HepG2 (cell line): ENCODE measurements around the gene ATP8B4. TPM values are rescaled to one million over a fixed set of nuclear protein-coding genes. Genes with fewer than 3 reads are reported as not detected.

ENCODE experiments used
- ATAC-seq: fragments of 200-7000 bp; cut with Tn5 transposase; 3 replicates; pipeline ENCODE4 v1.9.1; 2020; ENCODE audit warnings: mild to moderate bottlenecking, moderate library complexity
- BruUV-seq: library from RNA; stranded (reverse); fragments of 400-500 nt; replicated peaks from 2 replicates; lab custom pipeline; 2021; lab: Mats Ljungman, UMichigan
- CTCF ChIA-PET: fragments of 300-600 bp; formaldehyde crosslinking; extraction: SDS; loops from one replicate; lab custom pipeline; 2021; ENCODE audit warnings: low total read pairs, inconsistent platforms, low intra/inter-chr PET ratio; lab: Yijun Ruan, JAX
- POLR2A ChIA-PET: fragments of 350-600 bp; sonication (Branson Sonifier 250); formaldehyde crosslinking; loops from one replicate; lab custom pipeline; 2020; ENCODE audit warnings: antibody characterized with exemption, inconsistent platforms; lab: Yijun Ruan, JAX
- DNase-seq: peaks from one replicate; pipeline ENCODE4 v3.0.0-alpha.2; 2015; ENCODE audit warnings: low spot score
- FAIRE-seq: peaks from 3 replicates; lab custom pipeline; 2011; peaks lifted over from hg19 to GRCh38; lab: Jason Lieb, UNC
- H2AFZ ChIP-seq: one replicate; pipeline ENCODE4 v1.6.1; 2011; ENCODE audit warnings: low read length, inconsistent platforms
- H3K27ac ChIP-seq: fragments of 300-600 bp; 3 replicates; pipeline ENCODE4 v1.8.0; 2011; ENCODE audit warnings: mixed run types, mild to moderate bottlenecking, mixed read lengths, low read length, inconsistent platforms; ENCODE audit not compliant: insufficient read depth; ENCODE audit errors: extremely low read length
- H3K27me3 ChIP-seq, 2 experiments: fragments of 200-600 bp in 1 of 2; 2 replicates in 1 of 2; 3 replicates in 1 of 2; pipeline versions ENCODE4 v1.6.0 to v1.8.0; 2011; ENCODE audit warnings: low read length in 2 of 2, mild to moderate bottlenecking in 2 of 2, moderate library complexity in 2 of 2, inconsistent platforms in 1 of 2; ENCODE audit not compliant: insufficient read depth in 2 of 2, control insufficient read depth in 1 of 2
- H3K36me3 ChIP-seq, 2 experiments: fragments of 200-600 bp in 1 of 2; replicated peaks in 1 of 2; 2 replicates in 1 of 2; 3 replicates in 1 of 2; pipeline versions ENCODE4 v1.5.1 to v1.8.0; 2011; ENCODE audit warnings: low read length in 2 of 2, inconsistent platforms in 1 of 2; ENCODE audit not compliant: insufficient read depth in 2 of 2, control insufficient read depth in 1 of 2
- H3K4me1 ChIP-seq: 2 replicates; pipeline ENCODE4 v1.5.1; 2012; ENCODE audit warnings: low read length, inconsistent platforms; ENCODE audit not compliant: insufficient read depth
- H3K4me2 ChIP-seq: 2 replicates; pipeline ENCODE4 v1.6.0; 2011; ENCODE audit warnings: low read depth, low read length, inconsistent platforms
- H3K4me3 ChIP-seq, 3 experiments: fragments of 200-600 bp in 1 of 3; sonication (generic), shearing (Covaris generic) in 1 of 3; replicated peaks in 1 of 3; 2 replicates each; pipeline ENCODE4 v1.5.1; 2011 to 2016; ENCODE audit warnings: low read length in 3 of 3, inconsistent platforms in 2 of 3, low read depth in 2 of 3, mild to moderate bottlenecking in 2 of 3, control low read depth in 1 of 3, mixed read lengths in 1 of 3; ENCODE audit not compliant: insufficient read depth in 1 of 3
- H3K79me2 ChIP-seq: one replicate; pipeline ENCODE4 v1.6.1; 2011; ENCODE audit warnings: low read length, inconsistent platforms; ENCODE audit not compliant: insufficient read depth
- H3K9ac ChIP-seq: 2 replicates; pipeline ENCODE4 v1.6.0; 2011; ENCODE audit warnings: mild to moderate bottlenecking, low read depth, low read length, inconsistent platforms; ENCODE audit not compliant: insufficient read depth
- H3K9me3 ChIP-seq: 2 replicates; pipeline ENCODE4 v1.5.1; 2012; ENCODE audit warnings: mild to moderate bottlenecking, low read length
- H4K20me1 ChIP-seq: 2 replicates; pipeline ENCODE4 v1.6.0; 2011; ENCODE audit warnings: inconsistent platforms, mild to moderate bottlenecking, low read length, moderate library complexity; ENCODE audit not compliant: insufficient read depth
- ERF ChIP-seq: IDR thresholded peaks from 2 replicates; pipeline ENCODE4 v1.6.1; 2018; ENCODE audit warnings: missing biosample characterization, missing genetic modification reagents
- FOXK1 ChIP-seq: sonication (generic); formaldehyde crosslinking; IDR thresholded peaks from 2 replicates; pipeline ENCODE4 v1.4.0; 2020; ENCODE audit warnings: low read depth, missing genetic modification reagents, borderline replicate concordance
- HNRNPUL1 ChIP-seq: fragments of 200-400 bp; formaldehyde crosslinking; IDR thresholded peaks from 2 replicates; pipeline ENCODE4 v1.6.1; 2017; ENCODE audit warnings: low read depth, mild to moderate bottlenecking, low read length, moderate library complexity
- JARID2 ChIP-seq: sonication (generic); formaldehyde crosslinking; IDR thresholded peaks from 2 replicates; pipeline ENCODE4 v1.8.1; 2023; ENCODE audit warnings: missing genetic modification reagents, inconsistent platforms; ENCODE audit not compliant: insufficient replicate concordance
- MBD4 ChIP-seq: IDR thresholded peaks from 2 replicates; pipeline ENCODE4 v1.6.1; 2012; ENCODE audit warnings: low read length, inconsistent platforms, borderline replicate concordance
- MEIS2 ChIP-seq: sonication (generic); formaldehyde crosslinking; IDR thresholded peaks from 2 replicates; pipeline ENCODE4 v1.9.0; 2021; ENCODE audit warnings: mild to moderate bottlenecking, missing genetic modification reagents
- REXO4 ChIP-seq: sonication (generic); formaldehyde crosslinking; IDR thresholded peaks from 2 replicates; pipeline ENCODE4 v1.8.0; 2022; ENCODE audit warnings: missing genetic modification reagents, mild to moderate bottlenecking, borderline replicate concordance
- ZBTB7A ChIP-seq: sonication (generic); formaldehyde crosslinking; IDR thresholded peaks from 2 replicates; pipeline ENCODE4 v1.8.0; 2022; ENCODE audit warnings: mild to moderate bottlenecking, missing genetic modification reagents
- ZNF136 ChIP-seq: sonication (generic); formaldehyde crosslinking; IDR thresholded peaks from 2 replicates; pipeline ENCODE4 v1.8.1; 2022; ENCODE audit warnings: low read depth, mild to moderate bottlenecking, moderate library complexity, missing genetic modification reagents
- ZNF460 ChIP-seq: sonication (generic); formaldehyde crosslinking; IDR thresholded peaks from 2 replicates; pipeline ENCODE4 v1.5.1; 2020; ENCODE audit warnings: missing genetic modification reagents, mild to moderate bottlenecking, borderline replicate concordance
- ZNF468 ChIP-seq: sonication (generic); formaldehyde crosslinking; IDR thresholded peaks from 2 replicates; pipeline ENCODE4 v1.8.0; 2022; ENCODE audit warnings: mild to moderate bottlenecking, moderate library complexity, missing genetic modification reagents
- ZNF510 ChIP-seq: sonication (generic); formaldehyde crosslinking; IDR thresholded peaks from 2 replicates; pipeline ENCODE4 v1.4.0; 2020; ENCODE audit warnings: low read depth, mild to moderate bottlenecking, missing genetic modification reagents
- ZNF772 ChIP-seq: sonication (generic); formaldehyde crosslinking; IDR thresholded peaks from 2 replicates; pipeline ENCODE4 v1.5.0; 2020; ENCODE audit warnings: mild to moderate bottlenecking, missing genetic modification reagents
- WGBS: methylation state at CpG from one replicate; pipeline ENCODE4 v1.1.6; 2017; ENCODE audit warnings: low lambda C conversion rate; 5-methylcytosine and 5-hydroxymethylcytosine counted together
- in situ Hi-C: cut with HindIII; loops from 2 replicates; pipeline ENCODE4 v1.10.0; 2017; ENCODE audit warnings: low pct_unique_long_range_greater_than_20kb; ENCODE audit not compliant: extremely low pct_ligation_motif_present
- intact Hi-C: fragments of 100-400 bp; cut with micrococcal nuclease; formaldehyde crosslinking; loops from one replicate; pipeline ENCODE4 v1.10.0; 2022; ENCODE audit not compliant: unreplicated experiment
- polyA plus RNA-seq, 8 experiments: library from polyadenylated mRNA; depleted of rRNA in 3 of 8; stranded (reverse) in 7 of 8; unstranded in 1 of 8; fragments of >200 nt; fragmentation: Illumina TruSeq in 4 of 8; extraction: Trizol in 4 of 8; gene quantifications; 2 replicates each; pipeline versions ENCODE4 v1.2.1 to v1.2.3, GENCODE V29; 2011 to 2016; ENCODE audit warnings: low read depth in 4 of 8, missing spikeins in 1 of 8, mixed read lengths in 1 of 8; ENCODE audit not compliant: insufficient read depth in 1 of 8
- total RNA-seq, 5 experiments: library from RNA; depleted of rRNA; stranded (reverse); fragments of >200 nt; fragmentation: Illumina TruSeq; extraction: Trizol; gene quantifications; 2 replicates each; pipeline ENCODE4 v1.2.3, GENCODE V29; 2016; ENCODE audit warnings: low read depth in 1 of 5
- TF ChIP-seq, protein P1 (sequence below): sonication (generic); formaldehyde crosslinking; IDR thresholded peaks from 2 replicates; pipeline ENCODE4 v1.5.0; 2020; ENCODE audit warnings: missing genetic modification reagents, mild to moderate bottlenecking, borderline replicate concordance
- TF ChIP-seq, protein P2 (sequence below): IDR thresholded peaks from 2 replicates; pipeline ENCODE4 v1.6.1; 2018; ENCODE audit warnings: missing genetic modification reagents
- TF ChIP-seq, protein P3 (sequence below): sonication (generic); formaldehyde crosslinking; IDR thresholded peaks from 2 replicates; pipeline ENCODE4 v1.5.0; 2020; ENCODE audit warnings: missing genetic modification reagents, mild to moderate bottlenecking, borderline replicate concordance
- TF ChIP-seq, protein P4 (sequence below), 2 experiments: sonication (generic) in 1 of 2; formaldehyde crosslinking in 1 of 2; IDR thresholded peaks; 2 replicates each; pipeline versions ENCODE4 v1.4.0 to v1.6.1; 2018 to 2020; ENCODE audit warnings: missing genetic modification reagents in 2 of 2, borderline replicate concordance in 1 of 2, low read depth in 1 of 2, mild to moderate bottlenecking in 1 of 2, missing biosample characterization in 1 of 2
- TF ChIP-seq, protein P5 (sequence below): sonication (generic); IDR thresholded peaks from 2 replicates; pipeline ENCODE4 v1.6.1; 2016; ENCODE audit warnings: low read depth, borderline replicate concordance

ATP8B4 gene
- total and polyA plus RNA-seq, 2 of the 13 experiments (the other 11 are each of a cell fraction or from before 2014, with no cell fraction given), result 0.24 to 0.69 TPM

GRCh38 chr15:49889536-49889935 is 229.5 kb downstream of the ATP8B4 start:
- no peak for DNase-seq
- Histone ChIP-seq H3K36me3 (no peaks in the 10 kb centered on the region), H3K4me2 (no peak overlapping the region), H2AFZ (no peak overlapping the region), H3K4me1 (no peaks in the 10 kb centered on the region), H3K79me2 (no peaks in the 10 kb centered on the region), H3K9me3 (no peaks in the 10 kb centered on the region), H3K27ac (no peak overlapping the region), H4K20me1 (no peaks in the 10 kb centered on the region), H3K27me3 (no peaks in the 10 kb centered on the region), H3K9ac (no peak overlapping the region), H3K4me3 (no peak overlapping the region)
- no TSS peak for BruUV-seq
- 89% methylated on average over 2 of the region's 2 CpGs for whole genome bisulfite sequencing
- POLR2A ChIA-PET, result no interaction called here
- CTCF ChIA-PET, result no interaction called here
- in situ Hi-C loops (no loop called here), intact Hi-C loops (no loop called here)
- no peak for FAIRE-seq
- no peak for ATAC-seq
- TF ChIP-seq ERF (CRISPR knock-in tag), result no peak
- TF ChIP-seq, protein P1, sequence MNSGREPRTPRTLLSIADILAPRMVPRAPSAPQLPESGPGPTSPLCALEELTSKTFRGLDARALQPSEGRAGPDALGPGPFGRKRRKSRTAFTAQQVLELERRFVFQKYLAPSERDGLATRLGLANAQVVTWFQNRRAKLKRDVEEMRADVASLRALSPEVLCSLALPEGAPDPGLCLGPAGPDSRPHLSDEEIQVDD (CRISPR knock-in tag), result no peak
- TF ChIP-seq, protein P2, sequence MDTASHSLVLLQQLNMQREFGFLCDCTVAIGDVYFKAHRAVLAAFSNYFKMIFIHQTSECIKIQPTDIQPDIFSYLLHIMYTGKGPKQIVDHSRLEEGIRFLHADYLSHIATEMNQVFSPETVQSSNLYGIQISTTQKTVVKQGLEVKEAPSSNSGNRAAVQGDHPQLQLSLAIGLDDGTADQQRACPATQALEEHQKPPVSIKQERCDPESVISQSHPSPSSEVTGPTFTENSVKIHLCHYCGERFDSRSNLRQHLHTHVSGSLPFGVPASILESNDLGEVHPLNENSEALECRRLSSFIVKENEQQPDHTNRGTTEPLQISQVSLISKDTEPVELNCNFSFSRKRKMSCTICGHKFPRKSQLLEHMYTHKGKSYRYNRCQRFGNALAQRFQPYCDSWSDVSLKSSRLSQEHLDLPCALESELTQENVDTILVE (CRISPR knock-in tag), result no peak
- TF ChIP-seq MEIS2, result no peak
- no peak for TF ChIP-seq ZNF136
- no peak for TF ChIP-seq ZBTB7A (CRISPR knock-in tag)
- TF ChIP-seq REXO4 (CRISPR knock-in tag), result no peak
- TF ChIP-seq MBD4, result no peak
- TF ChIP-seq, protein P3, sequence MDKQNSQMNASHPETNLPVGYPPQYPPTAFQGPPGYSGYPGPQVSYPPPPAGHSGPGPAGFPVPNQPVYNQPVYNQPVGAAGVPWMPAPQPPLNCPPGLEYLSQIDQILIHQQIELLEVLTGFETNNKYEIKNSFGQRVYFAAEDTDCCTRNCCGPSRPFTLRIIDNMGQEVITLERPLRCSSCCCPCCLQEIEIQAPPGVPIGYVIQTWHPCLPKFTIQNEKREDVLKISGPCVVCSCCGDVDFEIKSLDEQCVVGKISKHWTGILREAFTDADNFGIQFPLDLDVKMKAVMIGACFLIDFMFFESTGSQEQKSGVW (CRISPR knock-in tag), result no peak
- TF ChIP-seq HNRNPUL1, result no peak
- no peak for TF ChIP-seq JARID2 (CRISPR knock-in tag)
- TF ChIP-seq, protein P4, sequence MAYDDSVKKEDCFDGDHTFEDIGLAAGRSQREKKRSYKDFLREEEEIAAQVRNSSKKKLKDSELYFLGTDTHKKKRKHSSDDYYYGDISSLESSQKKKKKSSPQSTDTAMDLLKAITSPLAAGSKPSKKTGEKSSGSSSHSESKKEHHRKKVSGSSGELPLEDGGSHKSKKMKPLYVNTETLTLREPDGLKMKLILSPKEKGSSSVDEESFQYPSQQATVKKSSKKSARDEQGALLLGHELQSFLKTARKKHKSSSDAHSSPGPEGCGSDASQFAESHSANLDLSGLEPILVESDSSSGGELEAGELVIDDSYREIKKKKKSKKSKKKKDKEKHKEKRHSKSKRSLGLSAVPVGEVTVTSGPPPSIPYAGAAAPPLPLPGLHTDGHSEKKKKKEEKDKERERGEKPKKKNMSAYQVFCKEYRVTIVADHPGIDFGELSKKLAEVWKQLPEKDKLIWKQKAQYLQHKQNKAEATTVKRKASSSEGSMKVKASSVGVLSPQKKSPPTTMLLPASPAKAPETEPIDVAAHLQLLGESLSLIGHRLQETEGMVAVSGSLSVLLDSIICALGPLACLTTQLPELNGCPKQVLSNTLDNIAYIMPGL (CRISPR knock-in tag; IDR thresholded peaks at IDR 0.05; ENCODE audit: borderline replicate concordance in 1 of 2, low read depth in 1 of 2), result no peak
- TF ChIP-seq, protein P5, sequence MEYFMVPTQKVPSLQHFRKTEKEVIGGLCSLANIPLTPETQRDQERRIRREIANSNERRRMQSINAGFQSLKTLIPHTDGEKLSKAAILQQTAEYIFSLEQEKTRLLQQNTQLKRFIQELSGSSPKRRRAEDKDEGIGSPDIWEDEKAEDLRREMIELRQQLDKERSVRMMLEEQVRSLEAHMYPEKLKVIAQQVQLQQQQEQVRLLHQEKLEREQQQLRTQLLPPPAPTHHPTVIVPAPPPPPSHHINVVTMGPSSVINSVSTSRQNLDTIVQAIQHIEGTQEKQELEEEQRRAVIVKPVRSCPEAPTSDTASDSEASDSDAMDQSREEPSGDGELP, result no peak
- TF ChIP-seq FOXK1 (CRISPR knock-in tag), result no peak
- no peak for TF ChIP-seq ZNF460 (CRISPR knock-in tag)
- no peak for TF ChIP-seq ZNF468 (CRISPR knock-in tag)
- TF ChIP-seq ZNF772 (CRISPR knock-in tag), result no peak
- no peak for TF ChIP-seq ZNF510 (CRISPR knock-in tag)
